GM19239 (cell line): Measurements from ENCODE around the gene GAGE12F.
"Not testable (repeated sequence)": the region's sequence is repeated elsewhere in the genome, so short reads cannot be mapped to it uniquely, and the experiment has no call there.

Experiments used
- DNase-seq: peaks from one replicate; pipeline ENCODE4 v3.0.0; 2011; ENCODE audit warnings: low spot score; ENCODE audit not compliant: insufficient read length
- FAIRE-seq: peaks from 2 replicates; lab custom pipeline; 2011; peaks lifted over from hg19 to GRCh38; lab: Jason Lieb, UNC

GAGE12F gene

GRCh38 chrX:49560542-49560941 lies at the start of gene GAGE12F:
Gene GAGE12F (plus strand): TSS chrX:49560842. CDS start chrX:49561997, 1,155 bp downstream.
- not testable (repeated sequence) for FAIRE-seq

GRCh38 chrX:49531877-49532276 lies 28.8 kb upstream of the GAGE12F start, which contains the start of gene GAGE12C:
Gene GAGE12C (plus strand): TSS chrX:49532177. CDS start chrX:49533332, 1,155 bp downstream.
- not testable (repeated sequence) for DNase-seq, FAIRE-seq

More at GRCh38 chrX:49560542-49560941, at the start of gene GAGE12F:
- DNase-seq: not testable (repeated sequence)

GRCh38 chrX:49541433-49541832 lies 19.2 kb upstream of the GAGE12F start, which contains the start of gene GAGE12D:
Gene GAGE12D (plus strand): TSS chrX:49541733. CDS start chrX:49542888, 1,155 bp downstream.
- not testable (repeated sequence) for DNase-seq

GRCh38 chrX:49550989-49551388 lies 9.7 kb upstream of the GAGE12F start, which contains the start of gene GAGE12E:
Gene GAGE12E (plus strand): TSS chrX:49551289. CDS start chrX:49552444, 1,155 bp downstream.
- not testable (repeated sequence) for DNase-seq, FAIRE-seq

More at GRCh38 chrX:49541433-49541832, 19.2 kb upstream of the GAGE12F start, which contains the start of gene GAGE12D:
- not testable (repeated sequence) for FAIRE-seq

GRCh38 chrX:49568728-49569127 lies 8.1 kb downstream of the GAGE12F start:
- DNase-seq, FAIRE-seq: not testable (repeated sequence)

GRCh38 chrX:49569152-49569551 lies 8.5 kb downstream of the GAGE12F start:
- FAIRE-seq, DNase-seq: not testable (repeated sequence)

GRCh38 chrX:49570100-49570499 lies 9.5 kb downstream of the GAGE12F start, which contains the start of gene GAGE12G:
Gene GAGE12G (plus strand): TSS chrX:49570400. CDS start chrX:49571555, 1,155 bp downstream.
- not testable (repeated sequence) for DNase-seq, FAIRE-seq

- FAIRE-seq, DNase-seq: not testable (repeated sequence)
Measured at GRCh38 chrX:49579649-49580048, 19.0 kb downstream of the GAGE12F start, which contains the start of gene GAGE12H. Gene GAGE12H (plus strand): TSS chrX:49579949. CDS start chrX:49581104, 1,155 bp downstream.

- DNase-seq, FAIRE-seq: not testable (repeated sequence)
Measured at GRCh38 chrX:49589196-49589595, 28.6 kb downstream of the GAGE12F start, which contains the start of gene GAGE2A. Gene GAGE2A (plus strand): TSS chrX:49589496. CDS start chrX:49590651, 1,155 bp downstream.

- DNase-seq, FAIRE-seq: not testable (repeated sequence)
Measured at GRCh38 chrX:49589769-49590478, 29.3 kb downstream of the GAGE12F start.

GRCh38 chrX:49590488-49590887 lies 29.8 kb downstream of the GAGE12F start:
- FAIRE-seq, DNase-seq: not testable (repeated sequence)

- DNase-seq, FAIRE-seq: not testable (repeated sequence)
Measured at GRCh38 chrX:49598720-49599119, 38.1 kb downstream of the GAGE12F start, which contains the start of gene GAGE1. Gene GAGE1 (plus strand): TSS chrX:49599020. CDS start chrX:49600175, 1,155 bp downstream.

- DNase-seq (no peak), FAIRE-seq (no peak)
Measured at GRCh38 chrX:49610718-49611310, 50.2 kb downstream of the GAGE12F start.
